ENCODE data around the gene RAPGEF6.

GRCh38 chr5:131406076-131406475 is 229.0 kb downstream of the RAPGEF6 start:
- TF ChIP-seq CTCF (IDR thresholded peaks at IDR 0.05), result no peak
- TF ChIP-seq POLR2A (IDR thresholded peaks at IDR 0.05), result no peak

Data from heart left ventricle (tissue), 13 donors.